Endothelial cell of umbilical vein (primary cell): ENCODE measurements around the gene SAMD4B. TPM values are rescaled to one million over a fixed set of nuclear protein-coding genes. Genes with fewer than 3 reads are reported as not detected.
"Not testable (repeated sequence)": the region's sequence is repeated elsewhere in the genome, so short reads cannot be mapped to it uniquely, and the experiment has no call there.

ENCODE experiments used
- BruUV-seq: library from RNA; stranded (reverse); fragments of 400-500 nt; replicated peaks from 2 replicates; lab custom pipeline; 2021; lab: Mats Ljungman, UMichigan
- CTCF ChIA-PET: fragments of 300-600, 350-600 bp; sonication (Branson Sonifier 250); formaldehyde crosslinking; loops from one replicate; lab custom pipeline; 2021; ENCODE audit warnings: antibody characterized with exemption, inconsistent platforms; lab: Charles Lee
- POLR2A ChIA-PET: fragments of 300-600, 350-600 bp; sonication (Branson Sonifier 250); formaldehyde crosslinking; loops from one replicate; lab custom pipeline; 2021; ENCODE audit warnings: antibody characterized with exemption, inconsistent platforms; lab: Charles Lee
- DNase-seq: peaks from one replicate; pipeline ENCODE4 v3.0.0-alpha.2; 2011; ENCODE audit warnings: low read depth, low spot score
- FAIRE-seq: peaks from 2 replicates; lab custom pipeline; 2011; peaks lifted over from hg19 to GRCh38; lab: Jason Lieb, UNC
- H2AFZ ChIP-seq: 2 replicates; pipeline ENCODE4 v1.6.0; 2012; ENCODE audit warnings: low read depth, low read length, control low read depth, inconsistent platforms
- H3K27ac ChIP-seq: 2 replicates; pipeline ENCODE4 v1.5.1; 2011; ENCODE audit warnings: low read depth, mild to moderate bottlenecking, control low read depth, low read length, moderate library complexity; ENCODE audit not compliant: insufficient read depth
- H3K27me3 ChIP-seq, 2 experiments: 2 replicates each; pipeline versions ENCODE4 v1.6.0 to v1.6.1; 2011; ENCODE audit warnings: low read length in 2 of 2, mixed read lengths in 1 of 2; ENCODE audit not compliant: control insufficient read depth in 2 of 2, insufficient read depth in 2 of 2
- H3K36me3 ChIP-seq, 2 experiments: 2 replicates in 1 of 2; 3 replicates in 1 of 2; pipeline ENCODE4 v1.5.1; 2011; ENCODE audit warnings: low read length in 2 of 2, mild to moderate bottlenecking in 1 of 2, moderate library complexity in 1 of 2; ENCODE audit not compliant: control insufficient read depth in 2 of 2, insufficient read depth in 2 of 2; ENCODE audit errors: extremely low read depth in 1 of 2
- H3K4me1 ChIP-seq: 3 replicates; pipeline ENCODE4 v1.5.1; 2011; ENCODE audit warnings: mild to moderate bottlenecking, low read length; ENCODE audit not compliant: control insufficient read depth, insufficient read depth; ENCODE audit errors: extremely low read depth
- H3K4me2 ChIP-seq: 2 replicates; pipeline ENCODE4 v1.6.1; 2011; ENCODE audit warnings: low read length, control low read depth, mixed read lengths; ENCODE audit not compliant: insufficient read depth
- H3K4me3 ChIP-seq, 3 experiments: fragments of 200-600 bp in 1 of 3; sonication (generic), shearing (Covaris generic) in 1 of 3; replicated peaks in 1 of 3; 2 replicates each; pipeline ENCODE4 v1.5.1; 2011 to 2016; ENCODE audit warnings: control low read depth in 3 of 3, low read length in 3 of 3, mild to moderate bottlenecking in 2 of 3, inconsistent platforms in 1 of 3, low read depth in 1 of 3, moderate library complexity in 1 of 3; ENCODE audit not compliant: insufficient read depth in 1 of 3
- H3K79me2 ChIP-seq: 2 replicates; pipeline ENCODE4 v1.6.0; 2012; ENCODE audit warnings: low read length, inconsistent platforms; ENCODE audit not compliant: control insufficient read depth, insufficient read depth
- H3K9ac ChIP-seq: replicated peaks from 2 replicates; pipeline ENCODE3; 2011; ENCODE audit warnings: low read length, control low read depth; ENCODE audit not compliant: insufficient read depth; ENCODE audit errors: extremely low read depth
- H3K9me1 ChIP-seq: replicated peaks from 3 replicates; pipeline ENCODE4 v1.6.0; 2011; ENCODE audit warnings: mild to moderate bottlenecking, low read length; ENCODE audit not compliant: control insufficient read depth, insufficient read depth; ENCODE audit errors: extremely low read depth
- H3K9me3 ChIP-seq: replicated peaks from 2 replicates; pipeline ENCODE4 v1.5.1; 2012; ENCODE audit warnings: low read length, inconsistent platforms; ENCODE audit not compliant: control insufficient read depth, insufficient read depth
- H4K20me1 ChIP-seq: replicated peaks from 2 replicates; pipeline ENCODE3; 2011; ENCODE audit warnings: mild to moderate bottlenecking, low read length; ENCODE audit not compliant: control insufficient read depth, insufficient read depth; ENCODE audit errors: extremely low read depth
- FOS ChIP-seq: IDR thresholded peaks from 2 replicates; pipeline ENCODE4 v1.6.1; 2011; ENCODE audit warnings: mild to moderate bottlenecking, low read length, moderate library complexity, borderline replicate concordance; ENCODE audit not compliant: insufficient read depth
- POLR2AphosphoS5 ChIP-seq: IDR thresholded peaks from 2 replicates; pipeline ENCODE4 v1.6.1; 2012; ENCODE audit warnings: low read depth, mild to moderate bottlenecking, control low read depth, low read length, moderate library complexity; ENCODE audit not compliant: insufficient read depth
- dilution Hi-C: fragments of 300-500 bp; cut with MboI; formaldehyde crosslinking; loops from one replicate; pipeline ENCODE4 v1.15.0; 2019; ENCODE audit warnings: low sequenced_read_pairs; ENCODE audit not compliant: extremely low pct_ligation_motif_present
- intact Hi-C: fragments of 100-400 bp; cut with micrococcal nuclease; formaldehyde crosslinking; loops from one replicate; pipeline ENCODE4 v1.10.0; 2022
- polyA plus RNA-seq, 4 experiments: library from polyadenylated mRNA; depleted of rRNA in 3 of 4; stranded (reverse) in 3 of 4; unstranded in 1 of 4; fragments of >200 nt; gene quantifications; 2 replicates each; pipeline versions ENCODE4 v1.2.1 to v1.2.3, GENCODE V29; 2011 to 2012; ENCODE audit warnings: missing spikeins in 1 of 4
- total RNA-seq: library from RNA; stranded (reverse); gene quantifications from 2 replicates; pipeline ENCODE4 v1.2.3, GENCODE V29; 2021
- TF ChIP-seq, protein P1 (sequence below): IDR thresholded peaks from 2 replicates; pipeline ENCODE4 v1.6.1; 2011; ENCODE audit not compliant: insufficient read depth, insufficient read length

Gene SAMD4B
- total and polyA plus RNA-seq, 2 donors (not counting 3 experiments of a cell fraction or from before 2014, with no cell fraction given), result 82.1 to 84.2 TPM

DNA sequence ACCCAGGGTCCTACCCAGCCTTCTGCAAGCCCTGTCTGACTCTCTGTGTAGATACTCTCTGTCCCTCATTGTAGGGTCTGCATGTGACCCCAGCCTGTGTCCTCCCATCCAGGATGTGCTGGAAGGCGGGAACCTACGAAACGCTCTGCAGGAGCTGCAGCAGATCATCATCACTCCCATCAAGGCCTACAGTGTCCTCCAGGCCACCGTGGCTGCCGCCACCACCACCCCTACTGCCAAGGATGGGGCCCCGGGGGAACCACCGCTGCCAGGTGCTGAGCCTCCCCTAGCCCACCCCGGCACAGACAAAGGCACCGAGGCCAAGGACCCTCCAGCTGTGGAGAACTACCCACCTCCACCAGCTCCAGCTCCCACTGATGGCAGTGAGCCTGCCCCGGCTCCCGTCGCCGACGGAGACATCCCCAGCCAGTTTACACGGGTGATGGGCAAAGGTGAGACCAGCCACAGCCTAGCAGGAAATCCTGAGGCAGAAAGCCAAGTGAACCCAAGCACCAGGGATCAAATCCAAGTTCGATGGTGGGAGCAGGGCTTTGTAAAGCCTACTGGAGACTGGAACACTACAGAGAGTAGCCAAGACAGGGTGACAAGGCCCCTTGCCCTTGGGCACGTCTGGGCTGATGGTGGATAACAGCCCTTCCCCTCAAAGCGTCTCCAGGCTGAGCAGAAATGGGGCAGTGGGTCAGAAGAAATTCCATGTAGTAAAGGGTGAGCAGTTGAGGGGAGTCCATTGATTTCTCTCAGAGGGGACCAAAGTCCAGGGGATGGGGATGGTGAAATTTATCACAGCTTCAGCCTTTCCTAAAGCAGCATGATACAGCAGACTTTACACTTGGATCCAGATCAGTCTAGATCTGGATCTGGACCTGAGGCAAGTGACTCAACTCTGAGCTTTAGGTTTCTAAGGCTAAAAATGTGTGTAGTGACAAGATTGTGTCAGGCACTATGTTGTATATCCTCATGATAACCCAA is 35.4 kb downstream of the SAMD4B start:
- H3K36me3 ChIP-seq, result peaks cover 26 to 63% of the 10 kb centered on the region in 2 experiments

DNA sequence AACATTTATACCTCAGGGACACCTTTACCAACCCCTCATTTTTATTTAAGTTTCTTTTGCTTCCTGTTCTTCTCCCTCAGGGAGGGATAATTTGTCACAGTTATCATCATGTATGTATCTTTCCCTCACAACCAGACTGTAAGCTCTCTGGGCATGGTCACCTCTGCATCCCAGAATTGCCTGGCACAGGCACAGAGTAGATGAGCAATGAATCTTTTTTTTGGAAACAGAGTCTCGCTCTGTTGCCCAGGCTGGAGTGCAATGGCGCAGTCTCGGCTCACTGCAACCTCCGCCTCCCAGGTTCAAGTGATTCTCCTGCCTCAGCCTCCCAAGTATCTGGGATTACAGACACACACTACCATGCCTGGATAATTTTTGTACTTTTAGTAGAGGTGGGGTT is 37.1 kb downstream of the SAMD4B start:
- H3K4me1 ChIP-seq, H2AFZ ChIP-seq, FAIRE-seq, intact Hi-C loops, POLR2A ChIA-PET, CTCF ChIA-PET, H3K27ac ChIP-seq, H3K9me1 ChIP-seq, H3K79me2 ChIP-seq, H4K20me1 ChIP-seq, BruUV-seq, dilution Hi-C loops, H3K4me2 ChIP-seq, H3K9me3 ChIP-seq, H3K27me3 ChIP-seq, H3K4me3 ChIP-seq, H3K9ac ChIP-seq, DNase-seq: not testable (repeated sequence)
- peaks cover 26 to 72% of the 10 kb centered on the region in 2 experiments for H3K36me3 ChIP-seq

More for the DNA sequence above, 35.4 kb downstream of the SAMD4B start:
- no peak for FAIRE-seq
- no peak for DNase-seq
- CTCF ChIA-PET, result no interaction called here
- no peaks in the 10 kb centered on the region for H3K27me3 ChIP-seq
- no peak overlapping the region for H2AFZ ChIP-seq
- dilution Hi-C loops (no loop called here), intact Hi-C loops (no loop called here)
- H3K4me3 ChIP-seq, result no peak overlapping the region
- H3K4me2 ChIP-seq, result no peak overlapping the region
- no peak overlapping the region for H3K9ac ChIP-seq
- H3K4me1 ChIP-seq, result peaks cover 7% of the 10 kb centered on the region
- no peaks in the 10 kb centered on the region for H4K20me1 ChIP-seq
- POLR2A ChIA-PET, result no interaction called here
- no TSS peak for BruUV-seq
- no peaks in the 10 kb centered on the region for H3K9me3 ChIP-seq
- H3K27ac ChIP-seq, result no peak overlapping the region
- TF ChIP-seq FOS (no peak), POLR2AphosphoS5 (no peak)
- TF ChIP-seq, protein P1, sequence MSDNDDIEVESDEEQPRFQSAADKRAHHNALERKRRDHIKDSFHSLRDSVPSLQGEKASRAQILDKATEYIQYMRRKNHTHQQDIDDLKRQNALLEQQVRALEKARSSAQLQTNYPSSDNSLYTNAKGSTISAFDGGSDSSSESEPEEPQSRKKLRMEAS, result no peak
- no peaks in the 10 kb centered on the region for H3K9me1 ChIP-seq
- H3K79me2 ChIP-seq, result peaks cover 2% of the 10 kb centered on the region
